Measurements from ENCODE around the gene KIRREL3. TPM values are rescaled to one million over a fixed set of nuclear protein-coding genes. Genes with fewer than 3 reads are reported as not detected.

The KIRREL3 gene
- total and polyA plus RNA-seq, 2 of the 8 experiments (the other 6 are each of a cell fraction or from before 2014, with no cell fraction given) = 0.29 to 0.32 TPM

DNA sequence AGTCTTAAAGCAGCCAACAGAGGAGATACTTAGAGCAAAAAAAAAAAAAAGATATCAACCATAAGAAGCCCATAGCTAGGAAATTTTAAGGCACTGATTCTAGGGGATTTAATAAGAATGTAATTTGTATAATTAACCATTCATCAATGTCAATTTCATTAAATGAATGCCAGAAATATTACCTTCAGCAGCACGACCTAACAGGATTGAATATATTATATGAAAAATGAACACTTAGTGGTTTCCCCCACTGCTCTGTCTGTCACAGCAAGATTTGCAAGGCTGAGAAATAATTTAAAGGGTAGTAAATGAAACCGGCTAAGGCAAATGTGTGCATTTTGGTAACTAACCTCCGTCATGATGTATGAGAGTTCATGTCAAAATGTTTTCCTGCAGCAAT is 319.9 kb downstream of the KIRREL3 start:
- 87% methylated on average over 3 of the region's 3 CpGs; no CpG with 5 or more reads in 1 of the 2 experiments for WGBS, 2 experiments (ENCODE audit: extremely low coverage in 1 of 2, insufficient coverage in 1 of 2, insufficient read length in 1 of 2, insufficient replicate concordance in 2 of 2, low coverage in 1 of 2, low lambda C conversion rate in 2 of 2, missing lambda C conversion rate in 1 of 2)
- no peak overlapping the region for H3K14ac ChIP-seq (ENCODE audit: insufficient read length)
- no peak overlapping the region for H3K18ac ChIP-seq (ENCODE audit: extremely low read depth, low read length)
- H4K91ac ChIP-seq (replicated peaks; ENCODE audit: insufficient read length, low read length) = no peak overlapping the region
- H4K8ac ChIP-seq (ENCODE audit: extremely low read depth, insufficient read depth, low read length) = no peak overlapping the region
- H3K4me3 ChIP-seq (ENCODE audit: extremely low read depth in 1 of 4, insufficient read depth in 2 of 4, low read depth in 3 of 4, low read length in 4 of 4) = no peak overlapping the region
- H3K9ac ChIP-seq (replicated peaks in 1 of 4; ENCODE audit: extremely low read depth in 1 of 4, low read depth in 3 of 4, low read length in 3 of 4) = no peak overlapping the region
- H4K5ac ChIP-seq (ENCODE audit: insufficient read length, low read depth, low read length) = no peak overlapping the region
- no peaks in the 10 kb centered on the region for H3K27me3 ChIP-seq (replicated peaks in 1 of 4; ENCODE audit: control insufficient read depth in 3 of 4, extremely low read depth in 1 of 4, insufficient read depth in 3 of 4, low read length in 3 of 4)
- H2BK20ac ChIP-seq (ENCODE audit: low read length) = no peak overlapping the region
- no peaks in the 10 kb centered on the region for H3K23me2 ChIP-seq (ENCODE audit: low read depth, low read length)
- H3K79me1 ChIP-seq (ENCODE audit: low read depth, low read length) = no peaks in the 10 kb centered on the region
- POLR2A ChIA-PET (ENCODE audit: partially characterized antibody) = no interaction called here
- H3K79me2 ChIP-seq (ENCODE audit: control insufficient read depth in 1 of 2, insufficient read depth in 2 of 2, low read length in 2 of 2) = no peaks in the 10 kb centered on the region
- H3K36me3 ChIP-seq (ENCODE audit: control insufficient read depth in 2 of 4, insufficient read depth in 4 of 4, low read length in 3 of 4) = no peaks in the 10 kb centered on the region
- H3K4me2 ChIP-seq (ENCODE audit: insufficient read depth in 1 of 2, low read depth in 2 of 2, low read length in 2 of 2) = no peak overlapping the region
- FAIRE-seq = no peak
- DNase-seq (ENCODE audit: low read depth in 1 of 2, low spot score in 2 of 2) = no peak
- no peak overlapping the region for H3K4ac ChIP-seq (replicated peaks; ENCODE audit: insufficient read length, low read depth, low read length)
- H2AFZ ChIP-seq (ENCODE audit: low read length) = no peak overlapping the region
- no peak overlapping the region for H2AK5ac ChIP-seq (ENCODE audit: low read depth, low read length)
- H3K9me3 ChIP-seq (ENCODE audit: insufficient read depth in 2 of 2, low read depth in 1 of 2, low read length in 1 of 2) = no peaks in the 10 kb centered on the region
- H3K23ac ChIP-seq (ENCODE audit: insufficient read length) = no peak overlapping the region
- no peak overlapping the region for H3K56ac ChIP-seq (replicated peaks; ENCODE audit: insufficient read length, low read depth, low read length)
- H2BK5ac ChIP-seq (ENCODE audit: low read depth, low read length) = no peak overlapping the region
- H3K27ac ChIP-seq (ENCODE audit: low read depth, low read length) = no peak overlapping the region
- H2BK15ac ChIP-seq (ENCODE audit: low read length) = no peak overlapping the region
- H2BK12ac ChIP-seq (ENCODE audit: low read depth, low read length) = no peak overlapping the region
- no peaks in the 10 kb centered on the region for H3K4me1 ChIP-seq (replicated peaks in 1 of 4; ENCODE audit: control insufficient read depth in 3 of 4, insufficient read depth in 4 of 4, low read length in 3 of 4)
- no peak overlapping the region for H2BK120ac ChIP-seq (replicated peaks; ENCODE audit: low read depth, low read length)
- CTCF ChIA-PET (ENCODE audit: partially characterized antibody) = interaction anchor here (1.0 kb wide), 1 partner anchor 12 kb away, joined by 4 read pairs; no protein-coding TSS in a partner anchor
- H4K20me1 ChIP-seq (replicated peaks in 1 of 2; ENCODE audit: control insufficient read depth in 1 of 2, insufficient read depth in 2 of 2, low read length in 2 of 2) = no peaks in the 10 kb centered on the region
- TF ChIP-seq CREB1 (IDR thresholded peaks at IDR 0.05) = no peak
- no peak for TF ChIP-seq PHF8 (conservative IDR thresholded peaks at IDR 0.05; ENCODE audit: low read depth, low read length)
- no peak for TF ChIP-seq SAP30 (IDR thresholded peaks at IDR 0.05; ENCODE audit: insufficient read depth, insufficient replicate concordance, low read length)
- no peak for TF ChIP-seq POLR2AphosphoS5 (IDR thresholded peaks at IDR 0.05; ENCODE audit: low read depth, low read length)
- TF ChIP-seq ATF3 (IDR thresholded peaks at IDR 0.05; ENCODE audit: insufficient read depth, low read depth, low read length) = no peak
- TF ChIP-seq, protein P1, sequence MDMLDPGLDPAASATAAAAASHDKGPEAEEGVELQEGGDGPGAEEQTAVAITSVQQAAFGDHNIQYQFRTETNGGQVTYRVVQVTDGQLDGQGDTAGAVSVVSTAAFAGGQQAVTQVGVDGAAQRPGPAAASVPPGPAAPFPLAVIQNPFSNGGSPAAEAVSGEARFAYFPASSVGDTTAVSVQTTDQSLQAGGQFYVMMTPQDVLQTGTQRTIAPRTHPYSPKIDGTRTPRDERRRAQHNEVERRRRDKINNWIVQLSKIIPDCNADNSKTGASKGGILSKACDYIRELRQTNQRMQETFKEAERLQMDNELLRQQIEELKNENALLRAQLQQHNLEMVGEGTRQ (IDR thresholded peaks at IDR 0.05; ENCODE audit: low read length) = no peak
- no peak for TF ChIP-seq POU5F1 (IDR thresholded peaks at IDR 0.05; ENCODE audit: low read depth, low read length)
- no peak for TF ChIP-seq CTCF (IDR thresholded peaks at IDR 0.05; ENCODE audit: control extremely low read depth in 1 of 3, insufficient read depth in 1 of 3, low read depth in 1 of 3, low read length in 3 of 3)
- TF ChIP-seq JUND (IDR thresholded peaks at IDR 0.05; ENCODE audit: low read length) = no peak
- TF ChIP-seq JUN (IDR thresholded peaks at IDR 0.05; ENCODE audit: low read depth, low read length) = no peak
- TF ChIP-seq SIRT6 (IDR thresholded peaks at IDR 0.05; ENCODE audit: low read length) = no peak

Measured in H1 (cell line).